ENCODE data around the gene ADAMTS17. TPM values are rescaled to one million over a fixed set of nuclear protein-coding genes. Genes with fewer than 3 reads are reported as not detected.

The ADAMTS17 gene
- total RNA-seq, 2 experiments from 2014 or later, result 0.99 to 1.2 TPM

DNA sequence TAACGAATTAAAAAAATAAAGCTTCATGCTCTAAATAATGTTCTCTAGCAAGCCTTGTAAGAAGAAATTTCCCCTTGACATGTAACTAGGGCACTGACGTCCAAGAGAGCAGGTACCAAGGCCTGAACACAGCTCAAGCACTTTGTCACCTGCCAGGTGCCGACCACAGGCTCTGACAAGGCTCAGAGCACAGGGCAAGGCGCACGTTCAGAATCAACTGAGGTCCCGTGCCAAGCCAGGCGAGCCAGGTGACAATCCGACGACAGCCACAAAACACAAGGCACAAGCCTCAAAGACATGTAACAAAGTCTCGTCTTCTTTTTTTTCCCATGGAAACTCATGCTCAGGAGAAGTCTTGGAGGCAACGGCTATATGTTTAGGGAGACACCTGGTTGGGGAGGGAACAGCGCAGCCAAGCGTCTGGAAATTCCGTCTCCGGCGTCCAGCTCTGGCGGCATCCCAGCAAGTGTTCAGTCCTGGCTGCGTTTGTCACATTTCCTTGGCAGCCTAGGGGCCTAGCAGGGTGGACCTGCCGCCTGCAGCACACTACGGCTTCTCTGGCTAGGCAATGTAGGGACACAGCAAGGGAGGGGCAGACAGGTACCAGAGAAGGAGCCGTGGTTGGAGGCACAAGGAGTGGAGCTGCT, 76.7 kb downstream of the ADAMTS17 start:
- no peak for DNase-seq
- H3K9me3 Mint-ChIP-seq, result peaks cover 5% of the 10 kb centered on the region
- no peaks in the 10 kb centered on the region for H3K27me3 Mint-ChIP-seq
- no peak overlapping the region for H3K27ac Mint-ChIP-seq
- ChIA-PET CTCF (interaction anchor here (1.3 kb wide), 1 partner anchor 84 kb away, joined by 4 read pairs; no protein-coding TSS in a partner anchor), POLR2A (no interaction called here)
- peaks cover 5% of the 10 kb centered on the region for H3K36me3 Mint-ChIP-seq
- intact Hi-C loops (cut with micrococcal nuclease), result no loop called here
- no peaks in the 10 kb centered on the region for H3K4me1 Mint-ChIP-seq (ENCODE audit: low read depth)
- H3K4me3 Mint-ChIP-seq, result no peak overlapping the region

DNA sequence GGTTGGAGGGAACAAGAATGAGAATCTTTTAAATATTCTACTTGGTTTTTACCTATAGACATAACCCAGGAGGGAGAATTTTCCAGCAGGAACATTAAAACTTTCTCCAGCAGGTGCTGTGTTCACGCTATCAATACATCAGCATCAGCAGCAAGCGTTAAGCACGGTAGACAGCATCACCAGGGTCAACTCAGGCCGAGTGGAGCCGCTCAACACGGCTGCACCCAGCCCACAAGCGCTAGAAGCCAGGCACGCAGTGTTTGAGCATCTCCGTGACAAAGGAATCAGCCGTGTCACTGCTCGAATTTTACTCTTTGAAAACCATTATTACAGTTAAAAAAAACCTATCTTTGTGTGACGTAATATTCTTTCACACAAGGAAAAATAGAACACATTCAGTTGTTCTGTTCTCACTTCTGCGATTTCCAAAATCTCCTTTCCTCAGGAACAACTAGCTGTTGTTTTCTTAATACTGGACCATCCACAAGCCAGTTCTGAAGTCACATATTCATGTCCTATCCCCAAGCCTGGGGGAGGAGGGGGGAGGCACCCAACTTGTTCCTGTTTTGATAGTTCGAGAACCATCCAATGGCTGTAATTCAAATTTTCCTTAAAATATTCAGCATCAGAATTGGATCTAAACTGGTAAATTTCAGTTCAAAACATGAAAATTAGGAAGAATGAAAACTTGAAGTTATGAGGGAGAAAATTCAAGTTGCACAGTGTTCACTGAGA, 77.9 kb downstream of the ADAMTS17 start:
- POLR2A ChIA-PET, result no interaction called here
- H3K4me3 Mint-ChIP-seq, result no peak overlapping the region

DNA sequence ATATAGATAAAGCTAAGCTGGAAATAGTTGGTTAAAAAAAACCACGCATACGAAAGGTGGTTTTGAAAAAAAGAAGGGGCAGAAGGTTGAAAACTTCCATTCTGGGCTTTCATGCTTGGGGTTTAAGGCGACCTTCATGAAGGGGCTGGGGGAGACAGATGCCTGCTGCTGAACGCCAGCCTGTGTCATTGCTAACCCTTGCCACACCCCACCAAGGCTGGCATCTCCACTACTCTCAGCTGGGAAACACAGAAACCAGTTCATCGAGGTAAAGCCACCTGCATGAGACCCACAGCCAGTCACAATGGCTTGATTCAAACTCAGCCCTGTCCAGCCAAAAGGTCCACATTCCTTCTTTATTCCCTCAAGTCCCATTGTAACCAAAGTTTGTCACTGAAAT, 78.7 kb downstream of the ADAMTS17 start:
- Mint-ChIP-seq H3K36me3 (peaks cover 11% of the 10 kb centered on the region), H3K4me3 (no peak overlapping the region), H3K9me3 (no peaks in the 10 kb centered on the region), H3K27ac (no peak overlapping the region), H3K27me3 (no peaks in the 10 kb centered on the region), H3K4me1 (ENCODE audit: low read depth) (no peaks in the 10 kb centered on the region)
- CTCF ChIA-PET, result no interaction called here
- intact Hi-C loops (cut with micrococcal nuclease), result no loop called here
- POLR2A ChIA-PET, result no interaction called here
- no peak for DNase-seq

More for the DNA sequence above, 77.9 kb downstream of the ADAMTS17 start:
- Mint-ChIP-seq H3K36me3 (peaks cover 5% of the 10 kb centered on the region), H3K27ac (no peak overlapping the region), H3K27me3 (no peaks in the 10 kb centered on the region), H3K4me1 (ENCODE audit: low read depth) (no peaks in the 10 kb centered on the region), H3K9me3 (no peaks in the 10 kb centered on the region)
- CTCF ChIA-PET, result interaction anchor here (1.3 kb wide), 1 partner anchor 86 kb away, joined by 4 read pairs; no protein-coding TSS in a partner anchor
- no peak for DNase-seq
- intact Hi-C loops (cut with micrococcal nuclease), result no loop called here

DNA sequence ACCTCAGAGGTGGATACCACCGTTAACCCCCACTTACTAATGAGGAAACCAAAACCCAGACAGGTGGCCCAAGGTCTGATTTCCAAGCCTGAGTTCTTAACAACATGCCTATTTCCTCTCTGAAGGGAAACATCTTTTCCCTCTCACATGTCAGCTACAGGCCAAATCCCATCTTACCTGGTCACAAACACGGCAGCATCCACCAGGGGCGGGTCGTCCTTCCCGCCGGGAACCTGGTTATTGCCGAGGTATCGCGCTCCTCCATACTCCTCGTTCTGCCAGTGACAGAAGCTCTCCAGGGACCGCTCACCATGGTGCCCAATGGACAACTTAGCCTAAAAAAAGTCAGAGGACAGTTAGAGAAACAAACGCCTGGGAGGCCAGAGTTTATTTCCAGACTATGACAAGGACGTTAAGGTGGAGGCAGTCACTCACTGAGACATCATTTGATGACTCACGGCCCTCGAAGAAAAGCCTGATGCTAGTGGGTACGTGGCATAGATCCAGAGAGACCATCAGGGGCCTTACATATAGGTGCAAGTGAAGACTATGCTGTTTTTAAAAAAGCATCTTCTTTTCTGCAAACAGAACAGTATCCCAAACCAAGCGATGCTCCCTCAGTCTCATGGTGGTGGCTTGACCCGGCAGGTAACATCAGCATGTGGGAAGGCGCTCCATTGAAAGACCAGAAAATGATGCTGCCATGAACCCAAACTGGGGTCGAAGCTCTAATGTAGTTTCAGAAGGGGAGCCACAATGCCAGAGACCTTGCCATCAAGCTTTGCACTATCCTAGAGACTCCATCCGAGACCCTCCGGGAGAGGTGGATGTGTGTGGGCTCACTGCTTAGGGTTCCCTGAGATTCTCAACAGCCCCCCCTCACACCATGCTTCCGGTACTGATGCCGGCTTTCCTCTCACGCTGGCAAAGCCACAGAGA, 80.2 kb downstream of the ADAMTS17 start:
- DNase-seq, result no peak
- ChIA-PET POLR2A (no interaction called here), CTCF (no interaction called here)
- Mint-ChIP-seq H3K4me3 (no peak overlapping the region), H3K9me3 (no peaks in the 10 kb centered on the region), H3K27ac (no peak overlapping the region), H3K4me1 (ENCODE audit: low read depth) (no peaks in the 10 kb centered on the region), H3K27me3 (no peaks in the 10 kb centered on the region), H3K36me3 (peaks cover 15% of the 10 kb centered on the region)
- intact Hi-C loops (cut with micrococcal nuclease), result no loop called here

GRCh38 chr15:100259266-100259665, 82.5 kb downstream of the ADAMTS17 start:
- H3K9me3 Mint-ChIP-seq, result no peaks in the 10 kb centered on the region
- no peak overlapping the region for H3K4me3 Mint-ChIP-seq
- H3K27ac Mint-ChIP-seq, result no peak overlapping the region
- no peak for DNase-seq
- intact Hi-C loops (cut with micrococcal nuclease), result no loop called here
- CTCF ChIA-PET, result no interaction called here
- H3K4me1 Mint-ChIP-seq (ENCODE audit: low read depth), result no peaks in the 10 kb centered on the region
- no peaks in the 10 kb centered on the region for H3K27me3 Mint-ChIP-seq
- POLR2A ChIA-PET, result no interaction called here
- peaks cover 15% of the 10 kb centered on the region for H3K36me3 Mint-ChIP-seq

DNA sequence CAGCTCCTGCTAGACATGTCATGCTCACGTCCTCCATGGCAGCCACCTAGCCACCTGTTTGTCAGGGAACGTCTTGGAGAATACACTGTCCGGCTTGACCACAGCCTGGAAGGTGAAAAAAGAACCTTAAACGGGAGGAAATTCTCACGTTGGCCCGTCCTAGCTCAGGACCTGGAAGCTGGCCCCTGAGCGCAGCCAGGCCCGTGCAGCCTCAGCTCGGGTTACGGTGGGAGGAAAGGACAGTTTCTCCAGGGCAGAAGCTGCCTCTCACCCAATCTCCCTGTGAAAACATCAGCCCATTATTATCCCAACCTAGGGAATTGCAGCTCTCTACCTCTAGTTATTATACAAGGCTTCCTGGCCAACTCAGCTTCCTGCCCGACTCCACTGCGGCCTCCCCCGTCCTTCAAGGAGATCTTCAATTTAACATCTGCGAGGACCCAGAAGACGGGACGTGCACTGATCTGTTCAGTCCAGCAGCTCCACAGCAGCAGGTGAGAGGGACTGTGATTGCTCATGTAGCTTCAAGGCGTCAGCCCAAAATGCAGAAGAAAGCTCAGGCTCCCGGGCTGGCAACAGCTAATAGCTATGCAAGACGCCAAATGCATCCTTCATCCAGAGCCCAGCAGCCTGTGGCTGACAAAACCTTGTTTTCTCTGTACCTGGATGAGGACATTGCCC, 84.7 kb downstream of the ADAMTS17 start:
- Mint-ChIP-seq H3K4me1 (ENCODE audit: low read depth) (no peaks in the 10 kb centered on the region), H3K9me3 (no peaks in the 10 kb centered on the region), H3K27me3 (no peaks in the 10 kb centered on the region), H3K27ac (no peak overlapping the region), H3K36me3 (peaks cover 15% of the 10 kb centered on the region), H3K4me3 (no peak overlapping the region)
- intact Hi-C loops (cut with micrococcal nuclease), result no loop called here
- POLR2A ChIA-PET, result no interaction called here
- CTCF ChIA-PET, result no interaction called here
- DNase-seq, result no peak

DNA sequence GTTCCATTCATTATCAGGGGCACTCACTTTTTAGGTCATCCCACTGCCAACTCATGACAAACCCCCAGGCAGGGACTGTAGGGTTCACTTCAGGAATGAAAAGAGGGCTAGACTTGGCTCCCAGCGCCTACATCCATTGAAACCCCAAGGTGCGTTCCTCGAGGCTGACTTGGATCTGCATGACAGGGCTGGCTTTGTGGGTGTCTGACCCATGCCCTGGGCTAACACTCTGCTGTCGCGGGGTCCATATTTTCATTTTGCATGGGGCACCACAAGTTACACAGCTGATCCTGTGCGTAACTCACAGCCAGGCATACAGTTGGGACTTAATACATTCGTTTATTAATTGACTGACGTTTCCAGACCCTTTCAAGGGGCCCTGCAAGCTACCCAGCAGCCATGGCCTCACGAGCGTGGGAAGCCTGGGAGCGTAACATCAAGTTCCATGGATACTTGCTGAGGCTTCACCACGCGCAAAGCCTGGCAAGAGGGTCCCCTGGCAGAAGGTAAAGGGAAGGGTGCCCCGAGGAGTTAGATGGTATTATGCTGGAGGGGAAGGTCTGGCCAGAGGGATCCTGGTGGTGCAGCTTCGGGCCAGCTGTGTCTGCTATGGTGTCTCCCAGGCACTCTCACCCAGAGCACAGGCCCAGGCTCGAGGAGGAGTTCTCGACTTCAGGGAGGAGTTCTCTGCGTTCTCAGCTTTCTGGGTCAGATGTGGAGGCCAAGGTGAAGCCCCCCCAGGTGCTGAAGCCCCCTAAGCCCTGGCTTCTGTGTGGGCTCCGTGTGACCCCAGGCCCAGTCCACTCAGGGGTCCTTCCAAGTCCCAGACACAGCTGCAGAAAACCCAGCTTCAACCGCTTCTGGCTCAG, 85.4 kb downstream of the ADAMTS17 start:
- H3K4me1 Mint-ChIP-seq (ENCODE audit: low read depth), result no peaks in the 10 kb centered on the region
- H3K27ac Mint-ChIP-seq, result no peak overlapping the region
- H3K36me3 Mint-ChIP-seq, result peaks cover 13% of the 10 kb centered on the region
- DNase-seq, result no peak
- POLR2A ChIA-PET, result no interaction called here
- CTCF ChIA-PET, result no interaction called here
- intact Hi-C loops (cut with micrococcal nuclease), result no loop called here
- H3K9me3 Mint-ChIP-seq, result no peaks in the 10 kb centered on the region
- no peaks in the 10 kb centered on the region for H3K27me3 Mint-ChIP-seq
- H3K4me3 Mint-ChIP-seq, result no peak overlapping the region

DNA sequence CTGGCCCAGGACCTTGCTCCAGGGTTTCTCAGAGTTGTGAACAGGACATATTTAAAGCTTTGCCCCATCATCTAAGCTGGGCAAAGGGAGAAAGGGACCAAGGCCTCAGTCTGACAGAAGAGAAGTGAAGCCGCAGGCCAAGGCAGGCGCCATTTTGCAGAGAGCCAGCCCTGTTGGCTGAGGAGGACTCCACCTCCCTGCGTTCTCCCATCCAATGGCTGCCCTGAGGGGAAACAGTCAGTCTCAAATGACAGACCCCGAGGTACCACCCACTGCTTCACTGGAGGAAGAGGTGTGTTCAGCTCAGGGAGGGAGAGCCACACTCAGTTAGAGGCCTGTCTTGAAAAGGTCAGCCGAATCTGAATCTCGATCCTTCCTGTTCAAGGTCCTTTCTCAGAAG, 86.1 kb downstream of the ADAMTS17 start:
- no peaks in the 10 kb centered on the region for H3K4me1 Mint-ChIP-seq (ENCODE audit: low read depth)
- H3K27ac Mint-ChIP-seq, result no peak overlapping the region
- H3K4me3 Mint-ChIP-seq, result no peak overlapping the region
- ChIA-PET POLR2A (no interaction called here), CTCF (no interaction called here)
- DNase-seq, result no peak
- intact Hi-C loops (cut with micrococcal nuclease), result no loop called here
- H3K36me3 Mint-ChIP-seq, result peaks cover 11% of the 10 kb centered on the region
- H3K27me3 Mint-ChIP-seq, result no peaks in the 10 kb centered on the region
- no peaks in the 10 kb centered on the region for H3K9me3 Mint-ChIP-seq

DNA sequence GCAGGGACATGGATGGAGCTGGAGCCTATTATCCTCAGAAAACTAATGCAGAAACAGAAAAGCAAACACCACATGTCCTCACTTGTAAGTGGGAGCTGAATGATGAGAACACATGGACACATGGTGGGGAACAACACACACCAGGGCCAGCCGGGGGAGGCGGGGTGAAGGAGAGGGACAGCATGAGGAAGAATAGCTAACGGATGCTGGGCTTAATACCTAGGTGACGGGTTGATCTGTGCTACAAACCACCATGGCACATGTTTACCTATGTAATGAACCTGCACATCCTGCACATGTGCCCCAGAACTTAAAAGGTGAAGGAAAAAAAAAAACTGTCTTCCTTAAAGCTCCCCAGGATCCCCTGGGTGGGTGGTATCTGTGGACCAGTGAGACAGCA, 87.1 kb downstream of the ADAMTS17 start:
- ChIA-PET POLR2A (no interaction called here), CTCF (no interaction called here)
- Mint-ChIP-seq H3K36me3 (peaks cover 11% of the 10 kb centered on the region), H3K27me3 (no peaks in the 10 kb centered on the region), H3K4me3 (no peak overlapping the region), H3K4me1 (ENCODE audit: low read depth) (no peaks in the 10 kb centered on the region), H3K9me3 (no peaks in the 10 kb centered on the region), H3K27ac (no peak overlapping the region)
- intact Hi-C loops (cut with micrococcal nuclease), result no loop called here
- no peak for DNase-seq

DNA sequence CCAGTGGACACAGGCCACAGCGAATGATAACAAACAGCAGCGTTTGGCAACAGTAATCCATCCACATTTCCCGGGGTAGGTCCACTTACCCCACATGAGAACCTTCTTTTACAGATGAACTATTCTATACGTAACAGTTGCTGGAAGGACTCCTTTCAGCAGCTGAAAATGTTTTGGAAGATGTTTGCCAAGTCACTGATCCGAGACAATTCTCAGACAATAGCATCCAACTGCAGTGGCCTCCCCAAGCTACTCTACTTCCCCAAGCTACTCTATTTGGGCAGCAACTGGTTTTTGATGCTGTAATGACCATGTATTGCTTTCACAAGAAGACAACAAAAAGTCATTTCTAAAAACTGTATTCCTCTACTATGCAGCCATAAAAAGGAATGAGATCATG, 87.5 kb downstream of the ADAMTS17 start:
- Mint-ChIP-seq H3K27ac (no peak overlapping the region), H3K27me3 (no peaks in the 10 kb centered on the region), H3K9me3 (no peaks in the 10 kb centered on the region), H3K4me3 (no peak overlapping the region), H3K4me1 (ENCODE audit: low read depth) (no peaks in the 10 kb centered on the region), H3K36me3 (peaks cover 11% of the 10 kb centered on the region)
- POLR2A ChIA-PET, result no interaction called here
- CTCF ChIA-PET, result no interaction called here
- intact Hi-C loops (cut with micrococcal nuclease), result no loop called here
- no peak for DNase-seq

GRCh38 chr15:100253640-100254039, 88.1 kb downstream of the ADAMTS17 start:
- DNase-seq, result no peak
- Mint-ChIP-seq H3K4me3 (no peak overlapping the region), H3K9me3 (no peaks in the 10 kb centered on the region), H3K27ac (no peak overlapping the region), H3K36me3 (peaks cover 11% of the 10 kb centered on the region), H3K27me3 (no peaks in the 10 kb centered on the region), H3K4me1 (ENCODE audit: low read depth) (no peaks in the 10 kb centered on the region)
- POLR2A ChIA-PET, result no interaction called here
- intact Hi-C loops (cut with micrococcal nuclease), result no loop called here
- CTCF ChIA-PET, result no interaction called here

Data from activated CD4-positive, alpha-beta memory T cell treated with anti-CD3 and anti-CD28 coated beads for 36 hours (primary cell).